ENCODE measurements around the gene GTPBP1. TPM values are rescaled to one million over a fixed set of nuclear protein-coding genes. Genes with fewer than 3 reads are reported as not detected.

Gene GTPBP1
- total and polyA plus RNA-seq, 2 of the 4 experiments (the other 2 are of a cell fraction), result 12.4 to 29.5 TPM

DNA sequence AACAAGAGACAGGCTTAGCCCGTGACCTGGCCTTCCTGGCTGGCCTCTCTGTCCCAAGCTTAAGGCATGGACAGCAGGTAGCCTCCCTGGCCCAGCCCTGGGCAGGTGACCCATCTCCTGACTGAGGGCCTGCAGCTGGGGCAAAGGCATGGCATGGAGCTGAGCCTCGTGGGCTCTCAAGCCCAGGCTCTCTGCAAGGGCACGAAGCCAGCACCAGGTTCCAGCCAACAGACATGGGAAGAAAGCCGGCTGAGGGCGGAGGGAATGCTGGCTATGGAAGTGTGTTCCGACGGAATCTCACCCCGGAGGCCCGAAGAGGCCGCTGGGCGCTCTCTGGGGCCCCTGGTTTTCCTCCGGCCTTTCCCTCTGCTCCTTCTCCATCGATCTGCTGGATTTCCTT is 75.3 kb downstream of the GTPBP1 start:
- H3K56ac ChIP-seq (ENCODE audit: extremely low read depth, insufficient read depth, low read length), result no peak overlapping the region
- H3K18ac ChIP-seq (ENCODE audit: low read depth, low read length), result no peak overlapping the region
- H2BK20ac ChIP-seq (ENCODE audit: low read depth, low read length), result no peak overlapping the region
- peaks cover 11% of the 10 kb centered on the region; the same call in 1 of the 2 replicates for H3K9me1 ChIP-seq (ENCODE audit: insufficient read depth, low read length)
- no peak overlapping the region for H2AFZ ChIP-seq (replicated peaks; ENCODE audit: low read length, poor library complexity)
- POLR2A ChIA-PET (ENCODE audit: unreplicated experiment), result no interaction called here
- no peaks in the 10 kb centered on the region for H3K9me3 ChIP-seq (ENCODE audit: control insufficient read depth, insufficient read depth, low read length)
- no peak overlapping the region for H4K5ac ChIP-seq (ENCODE audit: low read depth, low read length)
- H3K27me3 ChIP-seq (ENCODE audit: control insufficient read depth, insufficient read depth, low read length), result no peaks in the 10 kb centered on the region
- WGBS, 2 experiments (ENCODE audit: extremely low coverage in 2 of 2, insufficient read length in 1 of 2), result 90% methylated on average over 4 of the region's 13 CpGs; no CpG with 5 or more reads in 1 of the 2 experiments
- CTCF ChIA-PET, result no interaction called here
- H3K27ac ChIP-seq (ENCODE audit: insufficient read depth, low read length), result no peak overlapping the region
- no peak overlapping the region for H4K8ac ChIP-seq (ENCODE audit: low read depth in 2 of 2, low read length in 2 of 2)
- in situ Hi-C loops (cut with MboI; ENCODE audit: low sequenced_read_pairs) (no loop called here), intact Hi-C loops (cut with micrococcal nuclease) (no loop called here), dilution Hi-C loops (cut with HindIII; ENCODE audit: low sequenced_read_pairs, unreplicated experiment) (no loop called here)
- no peak overlapping the region for H2BK15ac ChIP-seq (ENCODE audit: low read depth, low read length)
- no peak overlapping the region for H3K4ac ChIP-seq (ENCODE audit: low read depth, low read length)
- no peak overlapping the region for H3K23ac ChIP-seq (ENCODE audit: low read depth, low read length)
- H3K14ac ChIP-seq (replicated peaks; ENCODE audit: low read depth, low read length), result no peak overlapping the region
- no peak overlapping the region for H2AK5ac ChIP-seq (ENCODE audit: low read depth, low read length)
- peaks cover 0 to 22% of the 10 kb centered on the region in 2 experiments; a peak in 2 of 4 replicates for H3K79me1 ChIP-seq (ENCODE audit: low read depth in 1 of 2, low read length in 2 of 2)
- H4K20me1 ChIP-seq (ENCODE audit: insufficient read depth, low read length), result peaks cover 10% of the 10 kb centered on the region
- DNase-seq, result no peak
- no peak overlapping the region for H3K9ac ChIP-seq (ENCODE audit: low read depth, low read length)
- no peak overlapping the region for H3K4me2 ChIP-seq (ENCODE audit: low read depth, low read length)
- H3K4me1 ChIP-seq (ENCODE audit: control insufficient read depth, insufficient read depth, low read length), result peaks cover 2% of the 10 kb centered on the region; the same call in 1 of the 2 replicates
- H2BK120ac ChIP-seq (ENCODE audit: low read depth, low read length), result no peak overlapping the region
- H3K4me3 ChIP-seq (ENCODE audit: insufficient read depth, low read depth, low read length), result no peak overlapping the region
- no peak overlapping the region for H4K91ac ChIP-seq (ENCODE audit: insufficient read depth, low read depth, low read length)
- ATAC-seq (ENCODE audit: low read depth), result no peak
- no peak overlapping the region for H2AK9ac ChIP-seq (replicated peaks; ENCODE audit: low read depth, low read length, poor library complexity)
- H3K36me3 ChIP-seq (ENCODE audit: control insufficient read depth, insufficient read depth, low read length), result peaks cover 17% of the 10 kb centered on the region; the same call in 1 of the 2 replicates
- TF ChIP-seq MAFK (IDR thresholded peaks at IDR 0.05; ENCODE audit: low read depth, low read length) (no peak), POLR2A (IDR thresholded peaks at IDR 0.05; ENCODE audit: low read depth, low read length) (no peak), RCOR1 (IDR thresholded peaks at IDR 0.05; ENCODE audit: insufficient replicate concordance, low read length) (no peak), FOS (IDR thresholded peaks at IDR 0.05; ENCODE audit: low read depth, low read length) (no peak), BHLHE40 (IDR thresholded peaks at IDR 0.05; ENCODE audit: low read depth, low read length) (no peak), CEBPB (IDR thresholded peaks at IDR 0.05; ENCODE audit: low read depth, low read length) (no peak), NFE2L2 (IDR thresholded peaks at IDR 0.05; ENCODE audit: low read depth, low read length) (no peak), MAZ (IDR thresholded peaks at IDR 0.05; ENCODE audit: borderline replicate concordance, low read depth, low read length) (no peak), SMC3 (IDR thresholded peaks at IDR 0.05; ENCODE audit: low read depth, low read length) (no peak), CTCF (conservative IDR thresholded peaks at IDR 0.05; ENCODE audit: low read depth, low read length) (no peak), CHD1 (IDR thresholded peaks at IDR 0.05; ENCODE audit: low read depth, low read length) (no peak), RAD21 (IDR thresholded peaks at IDR 0.05; ENCODE audit: low read length) (no peak), RFX5 (IDR thresholded peaks at IDR 0.05; ENCODE audit: low read depth, low read length) (no peak), MXI1 (IDR thresholded peaks at IDR 0.05; ENCODE audit: borderline replicate concordance, low read depth, low read length) (no peak)
- TF ChIP-seq, protein P1, sequence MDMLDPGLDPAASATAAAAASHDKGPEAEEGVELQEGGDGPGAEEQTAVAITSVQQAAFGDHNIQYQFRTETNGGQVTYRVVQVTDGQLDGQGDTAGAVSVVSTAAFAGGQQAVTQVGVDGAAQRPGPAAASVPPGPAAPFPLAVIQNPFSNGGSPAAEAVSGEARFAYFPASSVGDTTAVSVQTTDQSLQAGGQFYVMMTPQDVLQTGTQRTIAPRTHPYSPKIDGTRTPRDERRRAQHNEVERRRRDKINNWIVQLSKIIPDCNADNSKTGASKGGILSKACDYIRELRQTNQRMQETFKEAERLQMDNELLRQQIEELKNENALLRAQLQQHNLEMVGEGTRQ (IDR thresholded peaks at IDR 0.05; ENCODE audit: low read depth, low read length), result no peak
- TF ChIP-seq, protein P2, sequence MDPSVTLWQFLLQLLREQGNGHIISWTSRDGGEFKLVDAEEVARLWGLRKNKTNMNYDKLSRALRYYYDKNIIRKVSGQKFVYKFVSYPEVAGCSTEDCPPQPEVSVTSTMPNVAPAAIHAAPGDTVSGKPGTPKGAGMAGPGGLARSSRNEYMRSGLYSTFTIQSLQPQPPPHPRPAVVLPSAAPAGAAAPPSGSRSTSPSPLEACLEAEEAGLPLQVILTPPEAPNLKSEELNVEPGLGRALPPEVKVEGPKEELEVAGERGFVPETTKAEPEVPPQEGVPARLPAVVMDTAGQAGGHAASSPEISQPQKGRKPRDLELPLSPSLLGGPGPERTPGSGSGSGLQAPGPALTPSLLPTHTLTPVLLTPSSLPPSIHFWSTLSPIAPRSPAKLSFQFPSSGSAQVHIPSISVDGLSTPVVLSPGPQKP (IDR thresholded peaks at IDR 0.05; ENCODE audit: borderline replicate concordance, low read depth, low read length), result no peak
- BruUV-seq (replicated peaks), result no TSS peak
- H2BK5ac ChIP-seq (ENCODE audit: low read depth, low read length, poor library complexity, severe bottlenecking), result no peak overlapping the region

Measured in IMR-90 (cell line).